HG03439 (cell line): ENCODE measurements around the gene SNX13.
"Not testable (repeated sequence)": the region's sequence is repeated elsewhere in the genome, so short reads cannot be mapped to it uniquely, and the experiment has no call there.

Source experiments
- ATAC-seq: cut with Tn5 transposase; IDR thresholded peaks from one replicate; pipeline ENCODE4 v1.9.1; 2021; ENCODE audit warnings: mild to moderate bottlenecking, moderate library complexity; ENCODE audit not compliant: unreplicated experiment

SNX13 gene

DNA sequence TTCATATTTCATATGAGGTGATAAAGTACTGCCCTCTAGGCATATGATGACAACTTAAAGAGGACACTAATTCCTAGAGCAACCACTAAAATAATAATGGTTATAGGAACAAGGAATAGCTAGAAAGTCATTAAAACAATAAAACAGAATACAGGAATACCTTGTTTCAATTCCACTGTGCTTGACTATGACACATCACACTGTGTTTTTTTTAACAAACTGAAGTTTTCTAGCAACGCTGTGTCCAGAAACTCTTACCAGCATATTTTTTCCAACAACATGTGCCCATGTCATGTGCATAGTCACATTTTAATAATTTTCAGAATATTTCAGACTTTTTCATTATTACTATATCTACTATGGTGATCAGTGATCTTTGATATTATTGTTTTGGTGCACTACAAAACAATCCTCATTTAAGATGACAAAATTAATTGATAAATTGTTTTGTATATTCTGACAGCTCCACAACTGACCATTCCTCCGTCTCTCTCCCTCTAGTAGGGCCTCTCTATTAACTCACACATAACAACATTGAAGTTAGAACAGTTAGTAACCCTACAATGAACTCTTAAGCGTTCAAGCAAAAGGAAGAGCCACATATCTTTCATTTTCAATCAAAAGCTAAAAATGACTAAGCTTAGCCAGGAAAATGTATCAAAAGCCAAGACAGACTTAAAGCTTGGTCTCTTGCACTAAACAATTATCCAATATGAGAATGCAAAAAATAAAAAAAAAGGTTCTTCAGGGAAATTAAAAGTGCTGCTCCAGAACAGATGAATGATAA is 85.8 kb downstream of the SNX13 start:
- no peak for ATAC-seq

- no peak for ATAC-seq
Observed at GRCh38 chr7:17852361-17852760, 87.9 kb downstream of the SNX13 start.

DNA sequence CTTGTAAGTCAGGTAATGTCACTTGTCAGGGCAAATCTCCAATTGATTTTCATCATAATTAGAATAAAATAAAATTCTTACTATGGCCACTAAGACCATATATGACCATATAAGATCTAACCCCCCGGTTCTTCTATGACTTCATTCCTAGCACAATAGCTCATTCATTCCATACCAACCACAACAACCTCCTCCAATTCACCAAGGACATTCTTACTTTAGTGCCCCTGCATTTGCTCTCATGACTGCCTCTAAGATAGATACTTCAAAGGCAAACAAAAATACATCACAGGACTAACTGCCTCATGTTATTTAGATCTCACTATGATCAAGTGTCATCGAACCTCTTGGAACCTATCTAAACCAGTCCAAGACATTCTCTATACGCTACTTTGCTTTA is 90.8 kb downstream of the SNX13 start:
- ATAC-seq, result no peak

GRCh38 chr7:17848516-17848915 is 91.8 kb downstream of the SNX13 start:
- no peak for ATAC-seq

DNA sequence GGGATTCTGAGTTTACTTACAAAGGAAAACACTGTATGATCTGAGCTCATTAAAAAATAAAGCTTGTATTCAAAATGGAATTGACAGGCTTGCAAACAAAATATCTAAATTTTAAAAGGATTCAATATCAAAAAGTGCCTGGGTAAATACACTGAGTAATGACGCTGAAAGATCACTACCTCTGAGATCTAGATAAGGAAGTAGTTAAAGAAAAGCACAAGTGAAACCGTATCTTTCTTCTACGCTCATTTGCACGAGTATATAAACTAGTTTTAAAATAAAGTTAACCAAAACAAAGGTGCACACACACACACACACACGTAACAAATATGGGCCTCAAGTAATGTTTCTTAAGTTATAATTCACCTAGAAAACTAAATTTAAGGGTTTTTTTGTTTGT is 93.4 kb downstream of the SNX13 start:
- ATAC-seq, result no peak

GRCh38 chr7:17845197-17845547 is 95.1 kb downstream of the SNX13 start:
- ATAC-seq, result no peak

DNA sequence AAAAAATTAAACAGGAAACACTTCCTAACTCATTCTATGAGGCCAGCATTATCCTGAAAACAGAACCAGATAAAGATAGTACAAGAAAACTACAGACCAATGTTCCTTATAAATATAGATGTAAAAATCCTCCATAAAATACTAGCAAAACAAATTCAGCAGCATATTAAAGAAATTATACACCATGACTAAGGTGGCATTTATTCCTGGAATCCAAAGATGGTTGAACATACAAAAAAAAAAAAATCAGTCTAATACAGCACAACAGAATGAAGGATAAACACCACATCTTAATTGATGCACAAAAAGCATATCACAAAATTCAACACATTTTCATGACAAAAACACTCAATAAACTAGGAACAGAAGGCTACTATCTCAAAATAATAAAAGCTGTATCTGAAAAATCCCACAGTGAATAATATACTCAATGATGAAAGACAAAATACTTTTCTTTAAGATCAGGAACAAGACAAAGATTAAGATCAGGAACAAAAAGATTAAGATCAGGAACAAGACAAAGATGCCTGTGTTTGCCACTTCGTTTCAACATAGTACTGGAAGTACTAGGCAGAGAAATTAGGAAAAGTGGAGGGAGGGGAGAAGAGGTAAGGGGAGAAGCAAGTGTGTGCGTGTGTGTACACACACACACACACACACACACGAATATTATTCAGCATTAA is 95.6 kb downstream of the SNX13 start:
- ATAC-seq, result no peak

DNA sequence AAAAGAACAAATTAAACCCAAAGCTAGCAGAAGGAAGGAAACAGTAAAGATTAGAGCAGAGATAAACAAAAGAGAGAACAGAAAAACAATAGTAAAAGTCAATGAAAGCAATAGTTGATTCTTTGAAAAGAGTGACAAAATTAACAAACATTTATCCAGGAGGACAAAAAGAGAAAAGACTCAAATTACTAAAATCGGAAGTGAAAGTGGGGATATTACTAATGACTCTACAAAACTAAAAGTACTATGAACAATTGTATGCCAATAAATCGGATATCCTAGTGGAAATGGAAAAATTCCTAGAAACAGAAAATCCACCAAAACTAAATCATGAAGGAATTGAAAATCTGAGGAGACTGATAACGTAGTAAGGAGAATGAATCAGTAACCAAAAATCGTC is 96.3 kb downstream of the SNX13 start:
- ATAC-seq, result no peak

- ATAC-seq, result no peak
Observed at GRCh38 chr7:17843041-17843440, 97.3 kb downstream of the SNX13 start.

GRCh38 chr7:17832820-17833355 is 107.4 kb downstream of the SNX13 start:
- ATAC-seq, result no peak

GRCh38 chr7:17832242-17832641 is 108.1 kb downstream of the SNX13 start:
- no peak for ATAC-seq

GRCh38 chr7:17830206-17830605 is 110.1 kb downstream of the SNX13 start:
- ATAC-seq, result no peak

DNA sequence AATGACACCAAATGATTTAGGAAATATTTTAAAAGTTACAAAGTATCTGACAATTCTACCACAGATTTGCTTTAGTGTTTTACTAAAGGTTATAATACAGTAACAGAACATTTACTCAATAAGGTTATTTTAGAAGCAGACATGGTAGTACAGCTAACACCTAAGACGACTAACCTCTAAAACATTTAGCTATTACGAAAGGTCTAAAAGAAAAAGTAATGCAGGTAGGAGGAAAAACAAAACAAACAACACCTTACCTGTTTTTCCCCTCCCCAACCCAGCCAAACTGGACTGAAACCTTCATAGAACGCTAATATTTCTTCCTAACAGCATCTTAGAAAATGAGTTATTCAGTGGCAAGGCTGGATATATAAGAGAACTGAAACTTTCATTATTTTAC is 111.3 kb downstream of the SNX13 start:
- ATAC-seq, result no peak

DNA sequence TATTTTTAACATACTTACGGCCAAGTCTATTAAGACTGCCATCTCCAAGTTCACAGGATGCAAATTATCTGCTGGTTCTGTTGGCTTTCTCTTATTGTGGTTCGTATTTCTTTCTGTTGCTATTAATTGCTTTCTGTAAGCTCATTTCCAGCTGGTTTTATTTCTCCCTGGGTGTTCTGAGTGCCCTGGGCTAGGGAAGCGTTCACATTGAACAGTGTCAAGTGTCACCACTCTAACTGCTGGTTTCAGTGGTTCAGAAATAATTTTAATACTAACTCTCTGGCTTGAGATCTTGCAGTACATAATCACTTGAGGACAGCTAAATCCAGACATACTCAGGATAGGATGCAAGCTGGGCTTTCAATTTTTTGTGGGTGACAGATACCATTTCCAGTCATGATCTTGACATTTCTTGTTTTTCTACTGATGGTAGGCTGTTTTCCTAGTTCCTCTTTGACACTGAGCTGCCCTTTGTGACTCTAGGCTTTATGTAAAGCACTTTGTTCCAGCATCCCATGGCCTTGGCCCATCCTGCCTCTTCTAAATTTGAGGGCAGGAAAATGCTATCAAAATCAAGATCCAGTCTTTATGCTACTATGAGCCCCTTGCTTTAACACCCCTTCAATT is 117.6 kb downstream of the SNX13 start:
- ATAC-seq, result no peak

DNA sequence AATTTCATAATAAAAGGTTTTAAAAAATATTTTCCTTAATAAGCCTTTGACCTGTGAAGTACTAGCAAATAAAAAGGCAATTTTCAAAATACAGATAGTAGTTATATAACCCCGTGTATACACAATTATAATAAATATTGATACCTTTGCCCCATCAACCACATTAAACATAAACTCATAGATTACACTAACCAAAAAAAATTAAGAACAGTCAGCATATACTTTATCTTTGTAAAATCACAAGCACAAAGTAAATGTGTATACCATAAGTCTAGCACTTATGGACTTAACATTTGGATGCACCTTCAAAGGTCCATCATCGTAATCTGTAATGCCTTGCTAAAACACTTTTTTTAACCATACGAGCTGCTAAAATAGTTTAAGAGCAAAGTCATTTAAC is 123.4 kb downstream of the SNX13 start:
- ATAC-seq, result no peak

DNA sequence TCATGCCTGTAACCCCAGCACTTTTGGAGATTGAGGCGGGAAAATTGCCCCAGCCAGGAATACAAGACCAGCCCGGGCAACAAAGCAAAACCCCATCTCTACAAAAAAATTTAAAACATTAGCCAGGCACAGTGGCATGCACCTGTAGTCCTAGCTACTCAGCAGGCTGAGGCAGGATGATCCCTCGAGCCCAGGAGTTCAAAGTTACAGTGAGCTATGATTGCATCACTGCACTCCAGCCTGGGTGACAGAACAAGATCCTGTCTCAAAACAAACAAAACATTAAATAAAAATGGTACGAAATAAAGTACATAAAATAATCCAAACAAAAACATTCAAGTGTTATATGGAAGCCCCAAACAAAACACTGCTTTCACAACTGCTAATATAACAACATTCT is 125.0 kb downstream of the SNX13 start:
- ATAC-seq, result no peak

- ATAC-seq, result no peak
Observed at GRCh38 chr7:17814058-17814457, 126.2 kb downstream of the SNX13 start.

DNA sequence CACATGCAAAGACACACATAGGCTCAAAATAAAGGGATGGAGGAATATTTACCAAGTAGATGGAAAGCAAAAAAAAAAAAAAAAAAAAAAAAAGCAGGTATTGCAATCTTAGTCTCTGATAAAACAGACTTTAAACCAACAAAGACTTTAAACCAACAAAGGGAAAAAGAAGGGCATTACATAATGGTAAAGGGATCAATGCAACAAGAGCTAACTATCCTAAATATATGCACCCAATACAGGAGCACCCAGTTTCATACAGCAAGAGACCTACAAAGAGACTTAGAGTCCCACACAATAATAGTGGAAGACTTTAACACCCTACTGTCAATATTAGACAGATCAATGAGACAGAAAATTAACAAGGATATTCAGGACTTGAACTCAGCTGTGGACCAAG is 131.1 kb downstream of the SNX13 start:
- not testable (repeated sequence) for ATAC-seq

DNA sequence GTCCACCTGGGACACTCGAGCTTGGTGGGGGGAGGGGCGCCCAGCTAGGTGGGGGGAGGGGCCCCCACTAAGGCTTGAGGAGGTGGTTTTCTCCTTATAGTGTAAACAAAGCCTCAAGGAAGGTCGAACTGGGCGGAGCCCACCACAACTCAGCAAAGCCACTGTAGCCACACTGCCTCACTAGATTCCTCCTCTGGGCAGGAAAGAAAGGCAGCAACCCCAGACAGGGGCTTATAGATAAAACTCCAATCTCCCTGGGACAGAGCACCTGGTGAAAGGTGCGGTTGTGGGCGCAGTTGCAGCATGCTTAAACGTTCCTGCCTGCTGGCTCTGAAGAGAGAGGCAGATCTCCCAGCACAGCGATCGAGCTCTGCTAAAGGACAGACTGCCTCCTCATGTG is 133.1 kb downstream of the SNX13 start:
- ATAC-seq, result no peak

DNA sequence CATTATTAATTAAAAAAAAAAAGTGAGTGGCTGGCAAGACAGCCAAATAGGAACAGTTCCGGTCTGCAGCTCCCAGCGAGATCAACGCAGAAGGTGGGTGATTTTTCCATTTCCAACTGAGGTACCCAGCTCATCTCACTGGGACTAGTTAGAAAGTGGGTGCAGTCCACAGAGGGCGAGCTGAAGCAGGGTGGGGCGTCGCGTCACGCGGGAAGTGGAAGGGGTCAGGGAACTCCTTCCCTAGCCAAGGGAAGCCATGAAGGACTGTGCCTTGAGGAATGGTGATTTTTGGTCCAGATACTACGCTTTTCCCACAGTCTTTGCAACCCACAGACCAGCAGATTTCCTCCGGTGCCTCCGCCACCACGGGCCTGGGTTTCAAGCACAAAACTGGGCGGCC is 133.7 kb downstream of the SNX13 start:
- ATAC-seq, result no peak

- no peak for ATAC-seq
Observed at GRCh38 chr7:17802056-17802455, 138.2 kb downstream of the SNX13 start.
